ENCODE data around the gene KIF19.

Gene KIF19

DNA sequence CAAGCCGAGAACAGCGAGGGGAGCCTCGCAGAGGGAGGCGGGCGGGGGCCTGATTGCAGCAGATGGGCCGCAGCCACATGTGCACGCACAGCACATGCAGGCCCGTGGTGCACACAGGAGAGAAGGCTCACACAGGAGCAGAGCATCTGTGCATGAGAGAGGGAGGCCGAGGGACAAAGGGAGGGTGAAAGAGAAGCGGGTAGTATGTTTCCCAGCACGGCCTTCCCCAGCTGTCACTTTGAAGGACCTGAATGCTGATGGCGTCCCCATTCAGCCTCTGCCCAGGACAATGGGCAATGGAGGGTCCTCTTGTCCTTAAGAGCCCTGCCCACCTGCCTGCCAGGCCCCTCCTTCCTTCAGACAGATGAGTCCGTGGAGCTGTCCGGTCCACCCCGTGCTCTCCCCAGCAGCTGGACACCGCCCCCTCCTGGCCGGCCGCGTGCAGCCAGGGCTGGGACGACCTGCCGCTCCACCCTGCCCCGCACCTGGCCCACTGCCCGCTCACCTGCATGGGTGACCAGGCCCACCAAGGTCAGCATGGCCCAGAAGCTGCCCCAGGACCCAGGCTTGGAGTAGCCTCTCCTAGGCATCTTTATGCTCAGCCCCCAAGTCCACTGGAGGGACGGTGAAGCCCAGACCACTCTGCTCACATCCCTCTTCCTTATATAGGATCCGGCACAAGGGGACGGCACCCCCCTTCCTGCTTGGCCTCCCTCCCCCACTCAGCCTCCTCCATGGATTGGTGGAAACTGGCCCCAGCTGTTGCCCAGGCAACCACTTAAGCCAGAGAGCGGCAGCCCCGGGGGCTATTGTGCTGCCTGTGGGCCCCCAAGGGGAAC, 35.4 kb downstream of the KIF19 start, which contains the start of gene BTBD17:
TSS of gene BTBD17 (minus strand) at position 639 of the 839 bp plus-strand sequence. CDS start at position 590, 49 bp downstream.
- ATAC-seq = no peak
- no peak for TF ChIP-seq PPARA (CRISPR knock-in tag; IDR thresholded peaks at IDR 0.05; ENCODE audit: borderline replicate concordance)
- TF ChIP-seq CSDC2 (CRISPR knock-in tag; IDR thresholded peaks at IDR 0.05) = no peak
- no peak for TF ChIP-seq CREB5 (CRISPR knock-in tag; IDR thresholded peaks at IDR 0.05; ENCODE audit: low read depth)
- TF ChIP-seq OSR1 (CRISPR knock-in tag; IDR thresholded peaks at IDR 0.05) = no peak
- no peak for TF ChIP-seq ZFP30 (CRISPR knock-in tag; IDR thresholded peaks at IDR 0.05)
- TF ChIP-seq ARNTL (CRISPR knock-in tag; IDR thresholded peaks at IDR 0.05; ENCODE audit: borderline replicate concordance, low read depth) = no peak
- no peak for TF ChIP-seq PATZ1 (CRISPR knock-in tag; IDR thresholded peaks at IDR 0.05; ENCODE audit: borderline replicate concordance)
- no peak for TF ChIP-seq ISL1 (CRISPR knock-in tag; IDR thresholded peaks at IDR 0.05)
- TF ChIP-seq, protein P1, sequence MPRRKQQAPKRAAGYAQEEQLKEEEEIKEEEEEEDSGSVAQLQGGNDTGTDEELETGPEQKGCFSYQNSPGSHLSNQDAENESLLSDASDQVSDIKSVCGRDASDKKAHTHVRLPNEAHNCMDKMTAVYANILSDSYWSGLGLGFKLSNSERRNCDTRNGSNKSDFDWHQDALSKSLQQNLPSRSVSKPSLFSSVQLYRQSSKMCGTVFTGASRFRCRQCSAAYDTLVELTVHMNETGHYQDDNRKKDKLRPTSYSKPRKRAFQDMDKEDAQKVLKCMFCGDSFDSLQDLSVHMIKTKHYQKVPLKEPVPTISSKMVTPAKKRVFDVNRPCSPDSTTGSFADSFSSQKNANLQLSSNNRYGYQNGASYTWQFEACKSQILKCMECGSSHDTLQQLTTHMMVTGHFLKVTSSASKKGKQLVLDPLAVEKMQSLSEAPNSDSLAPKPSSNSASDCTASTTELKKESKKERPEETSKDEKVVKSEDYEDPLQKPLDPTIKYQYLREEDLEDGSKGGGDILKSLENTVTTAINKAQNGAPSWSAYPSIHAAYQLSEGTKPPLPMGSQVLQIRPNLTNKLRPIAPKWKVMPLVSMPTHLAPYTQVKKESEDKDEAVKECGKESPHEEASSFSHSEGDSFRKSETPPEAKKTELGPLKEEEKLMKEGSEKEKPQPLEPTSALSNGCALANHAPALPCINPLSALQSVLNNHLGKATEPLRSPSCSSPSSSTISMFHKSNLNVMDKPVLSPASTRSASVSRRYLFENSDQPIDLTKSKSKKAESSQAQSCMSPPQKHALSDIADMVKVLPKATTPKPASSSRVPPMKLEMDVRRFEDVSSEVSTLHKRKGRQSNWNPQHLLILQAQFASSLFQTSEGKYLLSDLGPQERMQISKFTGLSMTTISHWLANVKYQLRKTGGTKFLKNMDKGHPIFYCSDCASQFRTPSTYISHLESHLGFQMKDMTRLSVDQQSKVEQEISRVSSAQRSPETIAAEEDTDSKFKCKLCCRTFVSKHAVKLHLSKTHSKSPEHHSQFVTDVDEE (CRISPR knock-in tag; IDR thresholded peaks at IDR 0.05) = no peak
- TF ChIP-seq TCF4 (CRISPR knock-in tag; IDR thresholded peaks at IDR 0.05; ENCODE audit: borderline replicate concordance) = no peak
- no peak for TF ChIP-seq ZFP3 (CRISPR knock-in tag; IDR thresholded peaks at IDR 0.05)
- no peak for TF ChIP-seq CSRNP3 (CRISPR knock-in tag; IDR thresholded peaks at IDR 0.05)
- no peak for TF ChIP-seq ZNF70 (CRISPR knock-in tag; IDR thresholded peaks at IDR 0.05)

GRCh38 chr17:74362069-74362405, 36.0 kb downstream of the KIF19 start:
- TF ChIP-seq CSRNP3 (CRISPR knock-in tag; IDR thresholded peaks at IDR 0.05) = no peak
- TF ChIP-seq PPARA (CRISPR knock-in tag; IDR thresholded peaks at IDR 0.05; ENCODE audit: borderline replicate concordance) = no peak
- no peak for TF ChIP-seq POU6F1 (CRISPR knock-in tag; IDR thresholded peaks at IDR 0.05; ENCODE audit: borderline replicate concordance, low read depth)
- no peak for TF ChIP-seq SNAI2 (CRISPR knock-in tag; IDR thresholded peaks at IDR 0.05)
- TF ChIP-seq OSR1 (CRISPR knock-in tag; IDR thresholded peaks at IDR 0.05) = no peak
- TF ChIP-seq ZC3H10 (CRISPR knock-in tag; IDR thresholded peaks at IDR 0.05) = no peak
- TF ChIP-seq ZNF565 (CRISPR knock-in tag; conservative IDR thresholded peaks at IDR 0.05; ENCODE audit: low read depth) = no peak
- TF ChIP-seq TOX (CRISPR knock-in tag; IDR thresholded peaks at IDR 0.05; ENCODE audit: borderline replicate concordance) = no peak
- TF ChIP-seq ZNF70 (CRISPR knock-in tag; IDR thresholded peaks at IDR 0.05) = no peak
- TF ChIP-seq RARB (CRISPR knock-in tag; IDR thresholded peaks at IDR 0.05) = no peak
- TF ChIP-seq ZFP3 (CRISPR knock-in tag; IDR thresholded peaks at IDR 0.05) = no peak
- TF ChIP-seq PATZ1 (CRISPR knock-in tag; IDR thresholded peaks at IDR 0.05; ENCODE audit: borderline replicate concordance) = no peak
- no peak for ATAC-seq
